H1 (cell line): ENCODE measurements around the gene PORCN. TPM values are rescaled to one million over a fixed set of nuclear protein-coding genes. Genes with fewer than 3 reads are reported as not detected.

ENCODE experiments used
- CTCF ChIA-PET: fragments of 300-600 bp; sonication (Branson Sonifier 250); formaldehyde crosslinking; loops from one replicate; lab custom pipeline; 2021; ENCODE audit not compliant: partially characterized antibody; lab: Charles Lee
- POLR2A ChIA-PET: fragments of 300-600 bp; sonication (Branson Sonifier 250); formaldehyde crosslinking; loops from one replicate; lab custom pipeline; 2021; ENCODE audit warnings: inconsistent platforms; ENCODE audit not compliant: partially characterized antibody; lab: Charles Lee
- DNase-seq, 2 experiments: peaks; one replicate each; pipeline versions ENCODE4 v3.0.0 to v3.0.0-alpha.2; 2010 to 2022; ENCODE audit warnings: low spot score in 2 of 2, low read depth in 1 of 2, mixed read lengths in 1 of 2
- FAIRE-seq: peaks from 2 replicates; lab custom pipeline; 2011; peaks lifted over from hg19 to GRCh38; lab: Jason Lieb, UNC
- H2AFZ ChIP-seq: 2 replicates; pipeline ENCODE4 v1.8.1; 2012; ENCODE audit warnings: low read length, inconsistent platforms
- H2AK5ac ChIP-seq: 2 replicates; pipeline ENCODE4 v1.6.1; 2013; ENCODE audit warnings: low read depth, low read length
- H2BK120ac ChIP-seq: replicated peaks from 2 replicates; pipeline ENCODE3; 2013; ENCODE audit warnings: low read depth, low read length, inconsistent platforms
- H2BK12ac ChIP-seq: 2 replicates; pipeline ENCODE4 v1.6.1; 2013; ENCODE audit warnings: low read depth, low read length
- H2BK15ac ChIP-seq: 2 replicates; pipeline ENCODE4 v1.6.1; 2013; ENCODE audit warnings: low read length
- H2BK20ac ChIP-seq: 2 replicates; pipeline ENCODE4 v1.6.1; 2013; ENCODE audit warnings: low read length
- H2BK5ac ChIP-seq: 2 replicates; pipeline ENCODE4 v1.6.1; 2013; ENCODE audit warnings: low read depth, low read length
- H3K14ac ChIP-seq: 2 replicates; pipeline ENCODE4 v1.6.1; 2013; ENCODE audit warnings: inconsistent platforms; ENCODE audit not compliant: insufficient read length
- H3K18ac ChIP-seq: 2 replicates; pipeline ENCODE4 v1.6.1; 2013; ENCODE audit warnings: low read length; ENCODE audit errors: extremely low read depth
- H3K23ac ChIP-seq: 2 replicates; pipeline ENCODE4 v1.6.1; 2013; ENCODE audit warnings: inconsistent platforms; ENCODE audit not compliant: insufficient read length
- H3K23me2 ChIP-seq: 2 replicates; pipeline ENCODE4 v1.6.1; 2013; ENCODE audit warnings: low read depth, low read length
- H3K27ac ChIP-seq: 2 replicates; pipeline ENCODE4 v1.6.1; 2011; ENCODE audit warnings: low read depth, low read length, inconsistent platforms
- H3K27me3 ChIP-seq, 4 experiments: replicated peaks in 1 of 4; 1 replicate in 1 of 4; 2 replicates in 3 of 4; pipeline versions ENCODE4 v1.6.1 to v1.8.1; 2011 to 2013; ENCODE audit warnings: low read length in 3 of 4, mild to moderate bottlenecking in 3 of 4, inconsistent platforms in 2 of 4, mixed read lengths in 2 of 4, moderate library complexity in 1 of 4; ENCODE audit not compliant: control insufficient read depth in 3 of 4, insufficient read depth in 3 of 4; ENCODE audit errors: extremely low read depth in 1 of 4
- H3K36me3 ChIP-seq, 4 experiments: 2 replicates each; pipeline versions ENCODE4 v1.6.1 to v1.8.1; 2011 to 2013; ENCODE audit warnings: mild to moderate bottlenecking in 4 of 4, low read length in 3 of 4, moderate library complexity in 2 of 4, control low read depth in 1 of 4, inconsistent platforms in 1 of 4; ENCODE audit not compliant: insufficient read depth in 4 of 4, control insufficient read depth in 2 of 4
- H3K4ac ChIP-seq: replicated peaks from 2 replicates; pipeline ENCODE3; 2013; ENCODE audit warnings: low read length, low read depth, mixed read lengths, inconsistent platforms; ENCODE audit not compliant: insufficient read length
- H3K4me1 ChIP-seq, 4 experiments: replicated peaks in 1 of 4; 1 replicate in 1 of 4; 2 replicates in 3 of 4; pipeline versions ENCODE4 v1.6.1 to v1.8.1; 2011 to 2013; ENCODE audit warnings: low read length in 3 of 4, inconsistent platforms in 2 of 4, mixed read lengths in 1 of 4; ENCODE audit not compliant: insufficient read depth in 4 of 4, control insufficient read depth in 3 of 4
- H3K4me2 ChIP-seq, 2 experiments: 2 replicates each; pipeline versions ENCODE4 v1.6.1 to v1.8.1; 2011 to 2013; ENCODE audit warnings: low read depth in 2 of 2, low read length in 2 of 2, control low read depth in 1 of 2, inconsistent platforms in 1 of 2, mild to moderate bottlenecking in 1 of 2; ENCODE audit not compliant: insufficient read depth in 1 of 2
- H3K4me3 ChIP-seq, 4 experiments: fragments of 200-600, 300-600 bp in 1 of 4; sonication (generic), shearing (Covaris generic), sonication (Bioruptor Twin) in 1 of 4; 2 replicates each; pipeline versions ENCODE4 v1.5.1 to v1.8.1; 2011 to 2016; ENCODE audit warnings: low read length in 4 of 4, low read depth in 3 of 4, control low read depth in 2 of 4, inconsistent platforms in 2 of 4, mild to moderate bottlenecking in 2 of 4, mixed read lengths in 1 of 4, moderate library complexity in 1 of 4; ENCODE audit not compliant: insufficient read depth in 2 of 4; ENCODE audit errors: extremely low read depth in 1 of 4
- H3K56ac ChIP-seq: replicated peaks from 2 replicates; pipeline ENCODE3; 2013; ENCODE audit warnings: low read depth, mild to moderate bottlenecking, mixed read lengths, low read length, inconsistent platforms; ENCODE audit not compliant: insufficient read length
- H3K79me1 ChIP-seq: 2 replicates; pipeline ENCODE4 v1.6.1; 2013; ENCODE audit warnings: low read depth, low read length, control low read depth
- H3K79me2 ChIP-seq, 2 experiments: 2 replicates each; pipeline versions ENCODE4 v1.6.1 to v1.8.1; 2012 to 2013; ENCODE audit warnings: low read length in 2 of 2, mild to moderate bottlenecking in 2 of 2, inconsistent platforms in 1 of 2; ENCODE audit not compliant: insufficient read depth in 2 of 2, control insufficient read depth in 1 of 2
- H3K9ac ChIP-seq, 4 experiments: replicated peaks in 1 of 4; 1 replicate in 1 of 4; 2 replicates in 3 of 4; pipeline versions ENCODE4 v1.6.1 to v1.8.1; 2011 to 2013; ENCODE audit warnings: low read depth in 3 of 4, low read length in 3 of 4, control low read depth in 2 of 4, mild to moderate bottlenecking in 2 of 4, moderate library complexity in 2 of 4, inconsistent platforms in 1 of 4; ENCODE audit errors: extremely low read depth in 1 of 4
- H3K9me3 ChIP-seq, 2 experiments: 2 replicates each; pipeline versions ENCODE4 v1.6.1 to v1.8.1; 2012 to 2013; ENCODE audit warnings: mild to moderate bottlenecking in 2 of 2, moderate library complexity in 2 of 2, control low read depth in 1 of 2, inconsistent platforms in 1 of 2, low read depth in 1 of 2, low read length in 1 of 2, mixed read lengths in 1 of 2; ENCODE audit not compliant: insufficient read depth in 2 of 2
- H4K20me1 ChIP-seq, 2 experiments: replicated peaks in 1 of 2; 2 replicates each; pipeline versions ENCODE3 to v1.8.1; 2011 to 2013; ENCODE audit warnings: inconsistent platforms in 2 of 2, low read length in 2 of 2, mild to moderate bottlenecking in 1 of 2; ENCODE audit not compliant: insufficient read depth in 2 of 2, control insufficient read depth in 1 of 2
- H4K5ac ChIP-seq: 2 replicates; pipeline ENCODE4 v1.6.1; 2013; ENCODE audit warnings: low read length, low read depth, mixed read lengths, inconsistent platforms; ENCODE audit not compliant: insufficient read length
- H4K8ac ChIP-seq: 2 replicates; pipeline ENCODE4 v1.8.0; 2013; ENCODE audit warnings: mild to moderate bottlenecking, moderate library complexity, low read length, inconsistent platforms; ENCODE audit not compliant: insufficient read depth; ENCODE audit errors: extremely low read depth
- H4K91ac ChIP-seq: replicated peaks from 2 replicates; pipeline ENCODE3; 2013; ENCODE audit warnings: low read length, mixed read lengths, inconsistent platforms; ENCODE audit not compliant: insufficient read length
- CBX8 ChIP-seq: fragments of 300-800, 300-1000 bp; sonication (generic); IDR thresholded peaks from 2 replicates; pipeline ENCODE4 v1.7.1; 2016; ENCODE audit warnings: low read depth, low read length, borderline replicate concordance
- CREB1 ChIP-seq: IDR thresholded peaks from 2 replicates; pipeline ENCODE4 v1.6.1; 2012; ENCODE audit warnings: inconsistent platforms
- MAFK ChIP-seq: IDR thresholded peaks from 2 replicates; pipeline ENCODE4 v1.6.1; 2012; ENCODE audit warnings: low read depth, mild to moderate bottlenecking, improper control_type of control experiment, low read length
- SIX5 ChIP-seq: IDR thresholded peaks from 2 replicates; pipeline ENCODE4 v1.6.1; 2011; ENCODE audit warnings: mild to moderate bottlenecking, low read depth, low read length
- SP1 ChIP-seq: IDR thresholded peaks from 2 replicates; pipeline ENCODE4 v1.6.1; 2011; ENCODE audit warnings: low read depth, low read length
- TAF1 ChIP-seq: IDR thresholded peaks from 2 replicates; pipeline ENCODE4 v1.6.1; 2011; ENCODE audit warnings: mild to moderate bottlenecking, low read depth, low read length
- YY1 ChIP-seq: IDR thresholded peaks from 2 replicates; pipeline ENCODE4 v1.6.1; 2011; ENCODE audit warnings: low read depth, mild to moderate bottlenecking, low read length
- WGBS, 2 experiments: shearing (Covaris generic) in 1 of 2; methylation state at CpG; one replicate each; pipeline versions ENCODE4 v1.1.6 to v1.1.7; 2013 to 2015; ENCODE audit warnings: low lambda C conversion rate in 2 of 2, mixed read lengths in 2 of 2, inconsistent platforms in 1 of 2, low coverage in 1 of 2, missing lambda C conversion rate in 1 of 2; ENCODE audit not compliant: insufficient replicate concordance in 2 of 2, insufficient coverage in 1 of 2, insufficient read length in 1 of 2; ENCODE audit errors: extremely low coverage in 1 of 2, missing lambda C conversion rate in 1 of 2; 5-methylcytosine and 5-hydroxymethylcytosine counted together
- polyA plus RNA-seq, 7 experiments: library from polyadenylated mRNA; depleted of rRNA in 3 of 7; stranded (reverse) in 5 of 7; unstranded in 2 of 7; fragments of >200 nt in 5 of 7; fragments of 200-250 nt in 2 of 7; gene quantifications; 1 replicate in 5 of 7; 2 replicates in 1 of 7; 4 replicates in 1 of 7; pipeline versions ENCODE4 v1.2.1 to v1.2.3, GENCODE V29; 2011 to 2013; ENCODE audit warnings: missing spikeins in 2 of 7, mixed read lengths in 2 of 7
- total RNA-seq: library from RNA; stranded (reverse); fragmentation: NEBNext Ultra II Directional; extraction: Animal tissue kit (Norgen Biotek cat#: 25700); gene quantifications from 2 replicates; pipeline ENCODE4 v1.2.1, GENCODE V29; 2021

Gene PORCN
- total and polyA plus RNA-seq, 2 of the 8 experiments (the other 6 are each of a cell fraction or from before 2014, with no cell fraction given), result 14.6 to 34.1 TPM

DNA sequence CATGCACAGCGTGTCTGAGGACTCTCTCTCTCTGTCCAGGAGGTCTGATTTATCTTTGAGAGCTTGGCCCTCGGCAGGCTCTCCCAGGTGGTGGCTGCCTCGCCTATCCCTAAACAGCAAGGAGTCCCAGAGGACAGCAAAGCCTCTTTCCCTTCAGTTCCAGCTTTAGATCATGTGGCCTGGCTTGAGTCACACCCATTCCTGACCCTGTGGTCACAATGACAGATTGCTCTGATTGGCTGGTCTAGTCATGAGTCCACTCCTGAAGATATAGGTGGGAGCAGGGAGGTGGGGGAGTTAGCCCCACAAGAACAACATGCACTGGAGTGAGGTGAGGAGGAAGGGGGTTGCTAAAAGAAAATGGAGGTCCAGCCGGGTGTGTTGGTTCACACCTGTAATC lies 12.1 kb upstream of the PORCN start:
- 100% methylated on average over 2 of the region's 4 CpGs; no CpG with 5 or more reads in 1 of the 2 experiments for WGBS, 2 experiments
- H2BK120ac ChIP-seq, result no peak overlapping the region
- no peak overlapping the region for H3K9ac ChIP-seq
- no peak overlapping the region for H4K8ac ChIP-seq
- H4K91ac ChIP-seq, result no peak overlapping the region
- H3K14ac ChIP-seq, result no peak overlapping the region
- no peaks in the 10 kb centered on the region; a peak in 1 of 7 replicates for H3K4me1 ChIP-seq
- no peak overlapping the region for H2BK15ac ChIP-seq
- H3K4ac ChIP-seq, result no peak overlapping the region
- H3K56ac ChIP-seq, result no peak overlapping the region
- TF ChIP-seq CREB1, result no peak
- TF ChIP-seq MAFK, result no peak
- no peak for TF ChIP-seq YY1
- TF ChIP-seq SP1, result no peak
- TF ChIP-seq TAF1, result no peak
- TF ChIP-seq CBX8, result no peak
- no peak for TF ChIP-seq SIX5
- DNase-seq (no peak), FAIRE-seq (no peak)
- H2BK20ac ChIP-seq, result no peak overlapping the region
- no peak overlapping the region for H3K27ac ChIP-seq
- no peak overlapping the region for H2BK12ac ChIP-seq
- no peak overlapping the region for H3K4me3 ChIP-seq
- no peaks in the 10 kb centered on the region for H3K9me3 ChIP-seq
- H3K4me2 ChIP-seq, result no peak overlapping the region
- no peaks in the 10 kb centered on the region for H3K36me3 ChIP-seq
- H2BK5ac ChIP-seq, result no peak overlapping the region
- no peak overlapping the region for H3K18ac ChIP-seq
- POLR2A ChIA-PET, result no interaction called here
- no peak overlapping the region; the same call in 1 of the 2 replicates for H2AFZ ChIP-seq
- no peak overlapping the region for H2AK5ac ChIP-seq
- H3K23ac ChIP-seq, result no peak overlapping the region
- no peaks in the 10 kb centered on the region for H3K79me2 ChIP-seq
- no peaks in the 10 kb centered on the region for H4K20me1 ChIP-seq
- no peaks in the 10 kb centered on the region for H3K79me1 ChIP-seq
- no peak overlapping the region for H4K5ac ChIP-seq
- H3K27me3 ChIP-seq, result no peaks in the 10 kb centered on the region
- H3K23me2 ChIP-seq, result no peaks in the 10 kb centered on the region
- CTCF ChIA-PET, result no interaction called here
